H9 (cell line): Measurements from ENCODE around the gene HPGDS. TPM values are rescaled to one million over a fixed set of nuclear protein-coding genes. Genes with fewer than 3 reads are reported as not detected.

Experiments
- DNase-seq: peaks from one replicate; pipeline ENCODE4 v3.0.0-alpha.2; 2017
- H2AFZ ChIP-seq: one replicate; pipeline ENCODE4 v1.6.1; 2013; ENCODE audit warnings: mild to moderate bottlenecking, low read length, control low read depth, moderate library complexity
- H2AK5ac ChIP-seq: 2 replicates; pipeline ENCODE4 v1.6.1; 2013; ENCODE audit warnings: low read length, control low read depth, mixed read lengths; ENCODE audit not compliant: insufficient read length
- H2BK120ac ChIP-seq: one replicate; pipeline ENCODE4 v1.6.1; 2013; ENCODE audit warnings: low read depth, mild to moderate bottlenecking, low read length, control low read depth, inconsistent platforms; ENCODE audit not compliant: poor library complexity, severe bottlenecking
- H2BK12ac ChIP-seq: 2 replicates; pipeline ENCODE4 v1.6.1; 2013; ENCODE audit warnings: low read length, control low read depth, mixed read lengths, low read depth; ENCODE audit not compliant: insufficient read length
- H2BK15ac ChIP-seq: 2 replicates; pipeline ENCODE4 v1.6.1; 2013; ENCODE audit warnings: low read depth, low read length, control low read depth
- H2BK20ac ChIP-seq: one replicate; pipeline ENCODE4 v1.6.1; 2013; ENCODE audit warnings: low read depth, mild to moderate bottlenecking, low read length, control low read depth, inconsistent platforms; ENCODE audit not compliant: poor library complexity, severe bottlenecking
- H2BK5ac ChIP-seq: 2 replicates; pipeline ENCODE4 v1.6.1; 2013; ENCODE audit warnings: low read length, control low read depth, mixed read lengths; ENCODE audit not compliant: insufficient read length
- H3K14ac ChIP-seq: 2 replicates; pipeline ENCODE4 v1.6.1; 2013; ENCODE audit warnings: low read length, control low read depth; ENCODE audit not compliant: insufficient read depth
- H3K18ac ChIP-seq: 2 replicates; pipeline ENCODE4 v1.6.1; 2013; ENCODE audit warnings: low read depth, mild to moderate bottlenecking, mixed read lengths, low read length, control low read depth; ENCODE audit not compliant: insufficient read length
- H3K23ac ChIP-seq: 2 replicates; pipeline ENCODE4 v1.6.1; 2013; ENCODE audit warnings: low read length, control low read depth, mixed read lengths, low read depth; ENCODE audit not compliant: insufficient read length
- H3K23me2 ChIP-seq: 2 replicates; pipeline ENCODE4 v1.6.1; 2013; ENCODE audit warnings: low read depth, mild to moderate bottlenecking, mixed read lengths, low read length, control low read depth; ENCODE audit not compliant: insufficient read length, poor library complexity, severe bottlenecking
- H3K27ac ChIP-seq: 2 replicates; pipeline ENCODE4 v1.5.1; 2013; ENCODE audit warnings: low read length, control low read depth, mixed read lengths, low read depth; ENCODE audit not compliant: insufficient read length
- H3K27me3 ChIP-seq: 2 replicates; pipeline ENCODE4 v1.6.1; 2013; ENCODE audit warnings: low read length, control low read depth, inconsistent platforms; ENCODE audit not compliant: insufficient read depth
- H3K4ac ChIP-seq: 2 replicates; pipeline ENCODE4 v1.6.1; 2013; ENCODE audit warnings: low read depth, mild to moderate bottlenecking, control low read depth, inconsistent platforms, low read length, moderate library complexity
- H3K4me1 ChIP-seq: 2 replicates; pipeline ENCODE4 v1.6.1; 2013; ENCODE audit warnings: low read length, control low read depth, inconsistent platforms; ENCODE audit not compliant: insufficient read depth
- H3K4me2 ChIP-seq: 2 replicates; pipeline ENCODE4 v1.6.1; 2013; ENCODE audit warnings: low read length, control low read depth, mixed read lengths; ENCODE audit not compliant: insufficient read length, insufficient read depth
- H3K56ac ChIP-seq: 2 replicates; pipeline ENCODE4 v1.6.1; 2013; ENCODE audit warnings: low read depth, mild to moderate bottlenecking, mixed read lengths, low read length, control low read depth; ENCODE audit not compliant: insufficient read length
- H3K79me1 ChIP-seq: 2 replicates; pipeline ENCODE4 v1.6.1; 2013; ENCODE audit warnings: low read depth, mild to moderate bottlenecking, moderate library complexity, low read length, control low read depth, inconsistent platforms; ENCODE audit not compliant: insufficient read depth, poor library complexity, severe bottlenecking
- H3K79me2 ChIP-seq: 2 replicates; pipeline ENCODE4 v1.6.1; 2013; ENCODE audit warnings: low read length, control low read depth, inconsistent platforms; ENCODE audit not compliant: insufficient read depth
- H3K9ac ChIP-seq: 2 replicates; pipeline ENCODE4 v1.6.1; 2013; ENCODE audit warnings: low read length, control low read depth, mixed read lengths; ENCODE audit not compliant: insufficient read length; ENCODE audit errors: extremely low read depth
- H3K9me3 ChIP-seq: one replicate; pipeline ENCODE4 v1.6.1; 2013; ENCODE audit warnings: low read depth, low read length, inconsistent platforms; ENCODE audit not compliant: control insufficient read depth
- H3T11ph ChIP-seq: one replicate; pipeline ENCODE4 v1.6.1; 2013; ENCODE audit warnings: mild to moderate bottlenecking, low read length, control low read depth, inconsistent platforms
- H4K20me1 ChIP-seq: one replicate; pipeline ENCODE4 v1.6.1; 2013; ENCODE audit not compliant: control insufficient read depth, insufficient read length, insufficient read depth
- H4K5ac ChIP-seq: 2 replicates; pipeline ENCODE4 v1.6.1; 2013; ENCODE audit warnings: low read depth, mild to moderate bottlenecking, mixed read lengths, low read length, control low read depth; ENCODE audit not compliant: insufficient read length
- H4K8ac ChIP-seq: replicated peaks from 2 replicates; pipeline ENCODE4 v1.6.1; 2013; ENCODE audit warnings: low read length, control low read depth, mixed read lengths, low read depth; ENCODE audit not compliant: insufficient read length
- H4K91ac ChIP-seq: 2 replicates; pipeline ENCODE4 v1.6.1; 2013; ENCODE audit warnings: low read depth, mild to moderate bottlenecking, moderate library complexity, mixed read lengths, low read length, control low read depth; ENCODE audit not compliant: insufficient read length
- H3K27ac Mint-ChIP-seq, 3 experiments: 2 replicates in 2 of 3; 3 replicates in 1 of 3; pipeline ENCODE4 v1.8.0; 2020 to 2021; ENCODE audit warnings: mixed read lengths in 3 of 3, mild to moderate bottlenecking in 1 of 3, moderate library complexity in 1 of 3
- H3K27me3 Mint-ChIP-seq: 2 replicates; pipeline ENCODE4 v1.8.0; 2021; ENCODE audit warnings: low read depth, mild to moderate bottlenecking, moderate library complexity, mixed read lengths
- H3K36me3 Mint-ChIP-seq, 3 experiments: 2 replicates in 2 of 3; 3 replicates in 1 of 3; pipeline ENCODE4 v1.8.0; 2020 to 2021; ENCODE audit warnings: low read depth in 3 of 3, mixed read lengths in 3 of 3; ENCODE audit not compliant: insufficient read depth in 1 of 3
- H3K4me1 Mint-ChIP-seq, 2 experiments: 2 replicates each; pipeline ENCODE4 v1.8.0; 2020; ENCODE audit warnings: mixed read lengths in 2 of 2
- H3K4me3 Mint-ChIP-seq, 2 experiments: 2 replicates in 1 of 2; 3 replicates in 1 of 2; pipeline ENCODE4 v1.8.0; 2020 to 2021; ENCODE audit warnings: mild to moderate bottlenecking in 2 of 2, mixed read lengths in 2 of 2, moderate library complexity in 1 of 2
- H3K9me3 Mint-ChIP-seq, 2 experiments: 2 replicates in 1 of 2; 3 replicates in 1 of 2; pipeline ENCODE4 v1.8.0; 2020; ENCODE audit warnings: mild to moderate bottlenecking in 2 of 2, mixed read lengths in 2 of 2, moderate library complexity in 1 of 2
- WGBS: extraction: QIAGEN DNeasy Blood & Tissue Kit; methylation state at CpG from one replicate; pipeline ENCODE4 v1.1.7; 2013; ENCODE audit warnings: missing lambda C conversion rate, low lambda C conversion rate, mixed read lengths; ENCODE audit not compliant: insufficient read length; ENCODE audit errors: extremely low coverage; 5-methylcytosine and 5-hydroxymethylcytosine counted together
- total RNA-seq: library from RNA; stranded (reverse); gene quantifications from 2 replicates; pipeline ENCODE4 v1.2.1, GENCODE V29; 2021
- TF ChIP-seq, protein P1 (sequence below): fragments of 200-600 bp; sonication (generic); conservative IDR thresholded peaks from 3 replicates; pipeline ENCODE4 v1.8.0; 2021; ENCODE audit warnings: antibody characterized with exemption, mild to moderate bottlenecking

HPGDS gene
- total RNA-seq, 1 experiment from 2014 or later: not detected

GRCh38 chr4:94274912-94275311 lies 67.7 kb downstream of the HPGDS start:
- H3K4me3 Mint-ChIP-seq: no peak overlapping the region
- H3K4me1 Mint-ChIP-seq: no peaks in the 10 kb centered on the region
- no peak overlapping the region for H2BK20ac ChIP-seq
- DNase-seq: no peak
- H3K56ac ChIP-seq: no peak overlapping the region
- no peaks in the 10 kb centered on the region for H3K27me3 ChIP-seq
- WGBS: no CpG with 5 or more reads among the region's 3 CpGs
- H2BK15ac ChIP-seq: no peak overlapping the region
- H3K79me1 ChIP-seq: no peaks in the 10 kb centered on the region
- no peaks in the 10 kb centered on the region for H3K23me2 ChIP-seq
- no peak overlapping the region for H3K27ac Mint-ChIP-seq
- H3K27ac ChIP-seq: no peak overlapping the region
- H3K27me3 Mint-ChIP-seq: no peaks in the 10 kb centered on the region
- no peaks in the 10 kb centered on the region for H3K79me2 ChIP-seq
- no peaks in the 10 kb centered on the region for H3K9me3 Mint-ChIP-seq
- H3T11ph ChIP-seq: no peak overlapping the region
- no peak overlapping the region for H2BK12ac ChIP-seq
- no peak overlapping the region for H3K14ac ChIP-seq
- H4K5ac ChIP-seq: no peak overlapping the region
- H3K9me3 ChIP-seq: no peaks in the 10 kb centered on the region
- peaks cover 21 to 61% (median 60%) of the 10 kb centered on the region in 3 experiments; a peak in 6 of 7 replicates for H3K36me3 Mint-ChIP-seq
- H2BK120ac ChIP-seq: no peak overlapping the region
- H2AK5ac ChIP-seq: no peak overlapping the region
- H3K4me1 ChIP-seq: no peaks in the 10 kb centered on the region
- TF ChIP-seq, protein P1, sequence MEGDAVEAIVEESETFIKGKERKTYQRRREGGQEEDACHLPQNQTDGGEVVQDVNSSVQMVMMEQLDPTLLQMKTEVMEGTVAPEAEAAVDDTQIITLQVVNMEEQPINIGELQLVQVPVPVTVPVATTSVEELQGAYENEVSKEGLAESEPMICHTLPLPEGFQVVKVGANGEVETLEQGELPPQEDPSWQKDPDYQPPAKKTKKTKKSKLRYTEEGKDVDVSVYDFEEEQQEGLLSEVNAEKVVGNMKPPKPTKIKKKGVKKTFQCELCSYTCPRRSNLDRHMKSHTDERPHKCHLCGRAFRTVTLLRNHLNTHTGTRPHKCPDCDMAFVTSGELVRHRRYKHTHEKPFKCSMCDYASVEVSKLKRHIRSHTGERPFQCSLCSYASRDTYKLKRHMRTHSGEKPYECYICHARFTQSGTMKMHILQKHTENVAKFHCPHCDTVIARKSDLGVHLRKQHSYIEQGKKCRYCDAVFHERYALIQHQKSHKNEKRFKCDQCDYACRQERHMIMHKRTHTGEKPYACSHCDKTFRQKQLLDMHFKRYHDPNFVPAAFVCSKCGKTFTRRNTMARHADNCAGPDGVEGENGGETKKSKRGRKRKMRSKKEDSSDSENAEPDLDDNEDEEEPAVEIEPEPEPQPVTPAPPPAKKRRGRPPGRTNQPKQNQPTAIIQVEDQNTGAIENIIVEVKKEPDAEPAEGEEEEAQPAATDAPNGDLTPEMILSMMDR: no peak
- H3K18ac ChIP-seq: no peak overlapping the region
- no peak overlapping the region for H4K91ac ChIP-seq
- H3K4me2 ChIP-seq: no peak overlapping the region
- no peaks in the 10 kb centered on the region for H4K20me1 ChIP-seq
- H4K8ac ChIP-seq: no peak overlapping the region
- H3K4ac ChIP-seq: no peak overlapping the region
- no peak overlapping the region for H2AFZ ChIP-seq
- H2BK5ac ChIP-seq: no peak overlapping the region
- no peak overlapping the region for H3K9ac ChIP-seq
- H3K23ac ChIP-seq: no peak overlapping the region
